Measurements from ENCODE around the gene ACACA.

Gene ACACA

GRCh38 chr17:37318931-37319594, 87.6 kb downstream of the ACACA start:
- Histone ChIP-seq H3K4me3 (ENCODE audit: low read depth in 1 of 2, low read length in 2 of 2) (no peak overlapping the region), H3K27ac (ENCODE audit: low read depth, low read length) (no peak overlapping the region), H3K27me3 (ENCODE audit: control insufficient read depth in 1 of 2, insufficient read depth in 2 of 2, low read length in 2 of 2) (no peaks in the 10 kb centered on the region), H3K9me3 (ENCODE audit: control insufficient read depth in 1 of 2, low read length in 2 of 2) (no peaks in the 10 kb centered on the region), H3K36me3 (ENCODE audit: control insufficient read depth in 1 of 2, insufficient read depth in 2 of 2, low read length in 2 of 2) (peaks cover 0 to 7% of the 10 kb centered on the region in 2 donors), H3K9ac (ENCODE audit: low read depth in 1 of 2, low read length in 2 of 2) (no peak overlapping the region), H3K4me1 (ENCODE audit: control insufficient read depth in 1 of 2, insufficient read depth in 2 of 2, low read length in 2 of 2) (no peaks in the 10 kb centered on the region)

GRCh38 chr17:37317867-37318266, 88.8 kb downstream of the ACACA start:
- Histone ChIP-seq H3K9ac (ENCODE audit: low read depth in 1 of 2, low read length in 2 of 2) (no peak overlapping the region), H3K36me3 (ENCODE audit: control insufficient read depth in 1 of 2, insufficient read depth in 2 of 2, low read length in 2 of 2) (peaks cover 0 to 4% of the 10 kb centered on the region in 2 donors), H3K4me1 (ENCODE audit: control insufficient read depth in 1 of 2, insufficient read depth in 2 of 2, low read length in 2 of 2) (no peaks in the 10 kb centered on the region)

GRCh38 chr17:37315601-37316000, 91.0 kb downstream of the ACACA start:
- H3K36me3 ChIP-seq (ENCODE audit: control insufficient read depth in 1 of 2, insufficient read depth in 2 of 2, low read length in 2 of 2) = no peaks in the 10 kb centered on the region
- H3K27ac ChIP-seq (ENCODE audit: low read depth, low read length) = no peak overlapping the region
- no peaks in the 10 kb centered on the region for H3K27me3 ChIP-seq (ENCODE audit: control insufficient read depth in 1 of 2, insufficient read depth in 2 of 2, low read length in 2 of 2)
- no peak overlapping the region for H3K4me3 ChIP-seq (ENCODE audit: low read depth in 1 of 2, low read length in 2 of 2)
- H3K9ac ChIP-seq (ENCODE audit: low read depth in 1 of 2, low read length in 2 of 2) = no peak overlapping the region
- no peaks in the 10 kb centered on the region for H3K4me1 ChIP-seq (ENCODE audit: control insufficient read depth in 1 of 2, insufficient read depth in 2 of 2, low read length in 2 of 2)
- no peaks in the 10 kb centered on the region for H3K9me3 ChIP-seq (ENCODE audit: control insufficient read depth in 1 of 2, low read length in 2 of 2)

More at GRCh38 chr17:37317867-37318266, 88.8 kb downstream of the ACACA start:
- H3K27ac ChIP-seq (ENCODE audit: low read depth, low read length) = no peak overlapping the region
- no peaks in the 10 kb centered on the region for H3K27me3 ChIP-seq (ENCODE audit: control insufficient read depth in 1 of 2, insufficient read depth in 2 of 2, low read length in 2 of 2)
- no peaks in the 10 kb centered on the region for H3K9me3 ChIP-seq (ENCODE audit: control insufficient read depth in 1 of 2, low read length in 2 of 2)
- H3K4me3 ChIP-seq (ENCODE audit: low read depth in 1 of 2, low read length in 2 of 2) = no peak overlapping the region

- H3K4me3 ChIP-seq (ENCODE audit: low read depth in 1 of 2, low read length in 2 of 2) = no peak overlapping the region
- H3K36me3 ChIP-seq (ENCODE audit: control insufficient read depth in 1 of 2, insufficient read depth in 2 of 2, low read length in 2 of 2) = no peaks in the 10 kb centered on the region
- no peak overlapping the region for H3K27ac ChIP-seq (ENCODE audit: low read depth, low read length)
- H3K9me3 ChIP-seq (ENCODE audit: control insufficient read depth in 1 of 2, low read length in 2 of 2) = no peaks in the 10 kb centered on the region
- no peaks in the 10 kb centered on the region for H3K4me1 ChIP-seq (ENCODE audit: control insufficient read depth in 1 of 2, insufficient read depth in 2 of 2, low read length in 2 of 2)
- no peaks in the 10 kb centered on the region for H3K27me3 ChIP-seq (ENCODE audit: control insufficient read depth in 1 of 2, insufficient read depth in 2 of 2, low read length in 2 of 2)
- no peak overlapping the region for H3K9ac ChIP-seq (ENCODE audit: low read depth in 1 of 2, low read length in 2 of 2)
Observed at GRCh38 chr17:37312137-37312923, 94.3 kb downstream of the ACACA start.

- no peaks in the 10 kb centered on the region for H3K9me3 ChIP-seq (ENCODE audit: control insufficient read depth in 1 of 2, low read length in 2 of 2)
- H3K9ac ChIP-seq (ENCODE audit: low read depth in 1 of 2, low read length in 2 of 2) = no peak overlapping the region
- no peaks in the 10 kb centered on the region for H3K27me3 ChIP-seq (ENCODE audit: control insufficient read depth in 1 of 2, insufficient read depth in 2 of 2, low read length in 2 of 2)
- no peaks in the 10 kb centered on the region for H3K36me3 ChIP-seq (ENCODE audit: control insufficient read depth in 1 of 2, insufficient read depth in 2 of 2, low read length in 2 of 2)
- H3K4me3 ChIP-seq (ENCODE audit: low read depth in 1 of 2, low read length in 2 of 2) = no peak overlapping the region
- no peaks in the 10 kb centered on the region for H3K4me1 ChIP-seq (ENCODE audit: control insufficient read depth in 1 of 2, insufficient read depth in 2 of 2, low read length in 2 of 2)
- no peak overlapping the region for H3K27ac ChIP-seq (ENCODE audit: low read depth, low read length)
Observed at GRCh38 chr17:37310940-37311339, 95.7 kb downstream of the ACACA start.

DNA sequence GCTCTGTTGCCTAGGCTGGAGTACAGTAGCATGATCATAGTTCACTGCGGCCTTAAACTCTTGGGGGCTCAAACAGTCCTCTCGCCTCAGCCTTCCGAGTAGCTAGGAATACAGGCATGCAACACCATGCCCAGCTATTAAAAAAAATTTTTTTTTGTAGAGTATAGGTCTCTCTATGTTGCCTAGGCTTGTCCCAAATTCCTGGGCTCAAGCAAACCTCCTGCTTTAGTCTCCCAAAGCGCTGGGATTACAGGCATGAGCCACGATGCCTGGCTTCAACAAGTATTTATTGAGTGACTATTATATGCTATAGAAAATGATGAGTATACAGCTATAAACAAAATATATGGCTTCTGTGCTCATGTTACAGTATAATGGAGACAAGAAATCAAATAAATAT, 97.6 kb downstream of the ACACA start:
- no peak overlapping the region for H3K27ac ChIP-seq (ENCODE audit: low read depth, low read length)
- no peaks in the 10 kb centered on the region for H3K27me3 ChIP-seq (ENCODE audit: control insufficient read depth in 1 of 2, insufficient read depth in 2 of 2, low read length in 2 of 2)
- H3K36me3 ChIP-seq (ENCODE audit: control insufficient read depth in 1 of 2, insufficient read depth in 2 of 2, low read length in 2 of 2) = no peaks in the 10 kb centered on the region
- H3K9me3 ChIP-seq (ENCODE audit: control insufficient read depth in 1 of 2, low read length in 2 of 2) = no peaks in the 10 kb centered on the region
- no peak overlapping the region for H3K4me3 ChIP-seq (ENCODE audit: low read depth in 1 of 2, low read length in 2 of 2)
- no peak overlapping the region for H3K9ac ChIP-seq (ENCODE audit: low read depth in 1 of 2, low read length in 2 of 2)
- no peaks in the 10 kb centered on the region for H3K4me1 ChIP-seq (ENCODE audit: control insufficient read depth in 1 of 2, insufficient read depth in 2 of 2, low read length in 2 of 2)

DNA sequence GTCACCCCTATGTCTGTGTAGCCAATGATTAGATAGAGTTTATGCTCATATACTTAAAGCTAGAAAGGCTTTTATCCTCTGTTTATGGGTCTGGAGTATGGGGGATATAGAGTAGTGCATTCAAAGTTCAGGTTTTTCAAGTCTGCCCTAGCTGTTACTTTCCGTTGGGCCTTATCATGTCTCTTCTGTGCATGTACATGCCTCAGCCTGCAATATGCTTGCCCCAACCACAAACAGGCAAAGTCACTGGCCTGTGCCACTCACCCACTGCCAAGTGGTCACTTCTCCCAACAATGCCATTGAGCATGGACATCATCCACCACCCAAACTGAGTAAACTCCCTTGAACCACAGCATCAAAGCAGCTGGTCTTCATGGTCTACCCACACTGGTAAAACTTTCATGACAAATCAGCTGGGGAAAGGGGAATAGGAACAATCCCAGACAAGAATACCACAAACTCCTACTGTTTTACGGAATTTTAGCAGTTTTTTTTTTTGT, 101.2 kb downstream of the ACACA start:
- Histone ChIP-seq H3K36me3 (ENCODE audit: control insufficient read depth in 1 of 2, insufficient read depth in 2 of 2, low read length in 2 of 2) (no peaks in the 10 kb centered on the region), H3K27me3 (ENCODE audit: control insufficient read depth in 1 of 2, insufficient read depth in 2 of 2, low read length in 2 of 2) (no peaks in the 10 kb centered on the region), H3K9me3 (ENCODE audit: control insufficient read depth in 1 of 2, low read length in 2 of 2) (no peaks in the 10 kb centered on the region), H3K27ac (ENCODE audit: low read depth, low read length) (no peak overlapping the region), H3K4me3 (ENCODE audit: low read depth in 1 of 2, low read length in 2 of 2) (no peak overlapping the region), H3K9ac (ENCODE audit: low read depth in 1 of 2, low read length in 2 of 2) (no peak overlapping the region), H3K4me1 (ENCODE audit: control insufficient read depth in 1 of 2, insufficient read depth in 2 of 2, low read length in 2 of 2) (no peaks in the 10 kb centered on the region)

DNA sequence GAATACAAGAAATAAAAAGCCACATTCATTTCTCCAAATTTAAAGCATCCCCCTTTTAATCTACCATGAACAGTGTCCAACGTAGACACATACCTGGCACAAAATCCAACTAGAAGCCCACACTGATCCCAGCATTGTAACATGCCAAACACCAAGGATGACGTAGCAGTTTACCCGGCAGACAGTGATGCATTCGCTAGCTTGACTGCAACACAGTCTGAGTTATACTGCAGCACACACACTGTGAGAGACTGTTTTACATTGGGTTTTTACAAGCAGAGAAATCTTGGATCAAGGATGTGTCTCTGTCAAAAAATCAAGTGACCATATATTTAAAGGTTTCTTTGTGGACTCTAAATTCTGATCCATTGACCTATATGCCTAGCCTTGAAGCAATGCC, 105.3 kb downstream of the ACACA start:
- Histone ChIP-seq H3K9ac (ENCODE audit: low read depth in 1 of 2, low read length in 2 of 2) (no peak overlapping the region), H3K9me3 (ENCODE audit: control insufficient read depth in 1 of 2, low read length in 2 of 2) (no peaks in the 10 kb centered on the region), H3K27ac (ENCODE audit: low read depth, low read length) (no peak overlapping the region), H3K36me3 (ENCODE audit: control insufficient read depth in 1 of 2, insufficient read depth in 2 of 2, low read length in 2 of 2) (no peaks in the 10 kb centered on the region), H3K27me3 (ENCODE audit: control insufficient read depth in 1 of 2, insufficient read depth in 2 of 2, low read length in 2 of 2) (no peaks in the 10 kb centered on the region), H3K4me3 (ENCODE audit: low read depth in 1 of 2, low read length in 2 of 2) (no peak overlapping the region), H3K4me1 (ENCODE audit: control insufficient read depth in 1 of 2, insufficient read depth in 2 of 2, low read length in 2 of 2) (peaks cover 0 to 4% of the 10 kb centered on the region in 2 donors)

- no peak overlapping the region for H3K9ac ChIP-seq (ENCODE audit: low read depth in 1 of 2, low read length in 2 of 2)
- no peak overlapping the region for H3K4me3 ChIP-seq (ENCODE audit: low read depth in 1 of 2, low read length in 2 of 2)
- no peaks in the 10 kb centered on the region for H3K36me3 ChIP-seq (ENCODE audit: control insufficient read depth in 1 of 2, insufficient read depth in 2 of 2, low read length in 2 of 2)
- no peaks in the 10 kb centered on the region for H3K27me3 ChIP-seq (ENCODE audit: control insufficient read depth in 1 of 2, insufficient read depth in 2 of 2, low read length in 2 of 2)
- no peaks in the 10 kb centered on the region for H3K9me3 ChIP-seq (ENCODE audit: control insufficient read depth in 1 of 2, low read length in 2 of 2)
- no peak overlapping the region for H3K27ac ChIP-seq (ENCODE audit: low read depth, low read length)
- H3K4me1 ChIP-seq (ENCODE audit: control insufficient read depth in 1 of 2, insufficient read depth in 2 of 2, low read length in 2 of 2) = peaks cover 0 to 4% of the 10 kb centered on the region in 2 donors
Observed at GRCh38 chr17:37300683-37301082, 106.0 kb downstream of the ACACA start.

DNA sequence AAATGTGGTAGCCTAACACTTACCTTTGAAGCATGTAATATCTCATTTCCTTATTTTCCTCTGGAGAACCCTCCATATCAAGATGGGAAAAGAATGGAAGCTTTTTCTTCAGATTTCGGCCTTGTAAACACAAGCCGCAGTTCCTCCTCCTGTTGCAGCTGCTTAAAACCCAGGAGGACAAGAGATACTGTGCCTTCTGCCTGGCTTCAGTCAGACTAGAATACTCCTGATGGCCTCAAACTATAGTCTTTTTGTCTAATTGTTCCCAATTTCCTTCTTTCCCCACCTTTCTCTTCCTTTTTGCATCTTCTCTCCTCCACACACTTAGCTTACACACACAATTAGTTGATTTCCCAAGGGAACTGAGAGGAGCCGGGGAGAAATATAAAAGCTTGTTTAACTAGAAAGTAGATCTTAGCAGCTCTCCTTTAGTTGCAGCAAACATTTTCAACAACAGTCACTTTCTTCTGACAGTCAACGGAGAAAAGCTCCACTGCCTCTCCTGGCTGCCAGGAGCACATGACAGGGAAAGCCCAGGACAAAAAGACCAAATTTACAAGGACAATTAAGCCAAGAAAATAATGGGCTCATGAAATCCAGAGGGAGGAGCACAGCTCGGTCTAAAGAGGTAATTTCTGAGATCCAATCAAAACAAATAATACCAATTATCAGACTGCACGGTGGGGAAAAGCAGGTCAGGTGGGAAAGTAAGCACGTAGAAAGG, 107.2 kb downstream of the ACACA start:
- no peaks in the 10 kb centered on the region for H3K9me3 ChIP-seq (ENCODE audit: control insufficient read depth in 1 of 2, low read length in 2 of 2)
- H3K36me3 ChIP-seq (ENCODE audit: control insufficient read depth in 1 of 2, insufficient read depth in 2 of 2, low read length in 2 of 2) = no peaks in the 10 kb centered on the region
- H3K4me1 ChIP-seq (ENCODE audit: control insufficient read depth in 1 of 2, insufficient read depth in 2 of 2, low read length in 2 of 2) = peaks cover 0 to 4% of the 10 kb centered on the region in 2 donors
- H3K9ac ChIP-seq (ENCODE audit: low read depth in 1 of 2, low read length in 2 of 2) = no peak overlapping the region
- H3K4me3 ChIP-seq (ENCODE audit: low read depth in 1 of 2, low read length in 2 of 2) = no peak overlapping the region
- H3K27me3 ChIP-seq (ENCODE audit: control insufficient read depth in 1 of 2, insufficient read depth in 2 of 2, low read length in 2 of 2) = no peaks in the 10 kb centered on the region
- no peak overlapping the region for H3K27ac ChIP-seq (ENCODE audit: low read depth, low read length)
